ENCODE data around the gene CASTOR2. TPM values are rescaled to one million over a fixed set of nuclear protein-coding genes. Genes with fewer than 3 reads are reported as not detected.

The CASTOR2 gene
- total RNA-seq, 1 donor from 2014 or later = 25.4 TPM

- peaks cover 21% of the 10 kb centered on the region for H3K36me3 Mint-ChIP-seq (ENCODE audit: unreplicated experiment)
- no peak for TF ChIP-seq CTCF (IDR thresholded peaks at IDR 0.05)
- H3K27me3 Mint-ChIP-seq (ENCODE audit: unreplicated experiment) = no peaks in the 10 kb centered on the region
- DNase-seq (ENCODE audit: extremely low spot score, unreplicated experiment) = no peak
- H3K4me1 Mint-ChIP-seq (ENCODE audit: unreplicated experiment) = peaks cover 10% of the 10 kb centered on the region
- no peak overlapping the region for H3K4me3 Mint-ChIP-seq (ENCODE audit: unreplicated experiment)
- H3K27ac Mint-ChIP-seq (ENCODE audit: unreplicated experiment) = no peak overlapping the region
- H3K9me3 Mint-ChIP-seq (ENCODE audit: unreplicated experiment) = no peaks in the 10 kb centered on the region
Measured at GRCh38 chr7:75045881-75046280, 81.4 kb downstream of the CASTOR2 start.

DNA sequence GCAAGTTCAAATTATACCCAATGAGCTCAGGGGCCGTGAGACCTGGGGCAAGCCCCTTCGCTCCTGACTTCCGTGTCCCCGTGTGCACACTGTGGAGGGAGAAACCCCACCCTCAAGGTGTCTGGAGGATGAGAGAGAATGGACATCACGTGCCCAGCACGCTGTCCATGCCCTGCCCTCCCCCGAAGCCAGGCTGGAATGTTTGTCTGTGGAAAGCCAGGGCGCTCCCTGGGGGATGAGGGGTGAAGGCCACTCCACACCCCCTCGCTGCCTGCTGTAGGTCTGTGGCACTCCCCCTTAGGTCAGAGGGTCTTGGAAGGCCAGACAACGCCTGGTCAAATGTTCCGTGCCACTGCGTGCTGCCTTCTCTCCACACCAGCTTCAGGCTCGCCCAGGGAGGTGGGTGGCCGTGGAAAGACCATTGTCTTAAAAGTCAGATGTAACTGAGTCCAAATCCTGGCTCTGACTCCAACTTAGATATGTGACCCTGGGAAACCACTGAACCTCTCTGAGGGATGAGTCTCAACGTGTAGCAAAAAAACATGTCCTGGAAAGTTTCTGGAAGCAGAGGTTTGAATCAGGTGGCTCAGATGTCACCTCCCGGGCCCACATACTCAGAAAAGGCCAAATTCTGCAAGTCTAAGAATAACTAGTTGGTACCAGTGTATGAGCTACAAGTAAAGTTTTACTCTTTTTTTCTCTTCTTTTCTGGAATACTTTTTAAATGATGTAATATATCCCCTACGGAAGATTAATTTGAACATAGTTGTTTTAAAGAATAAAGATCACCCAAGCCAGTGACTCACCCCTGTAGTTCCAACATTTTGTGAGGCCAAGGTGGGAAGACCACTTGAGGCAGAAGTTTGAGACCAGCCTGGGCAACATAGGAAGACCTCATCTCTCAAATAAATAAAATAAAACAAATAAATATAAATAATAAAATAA lies 84.2 kb downstream of the CASTOR2 start:
- Mint-ChIP-seq H3K4me3 (ENCODE audit: unreplicated experiment) (no peak overlapping the region), H3K27ac (ENCODE audit: unreplicated experiment) (peak overlapping the region; percentile 10), H3K36me3 (ENCODE audit: unreplicated experiment) (peaks cover 21% of the 10 kb centered on the region), H3K4me1 (ENCODE audit: unreplicated experiment) (peaks cover 10% of the 10 kb centered on the region), H3K27me3 (ENCODE audit: unreplicated experiment) (no peaks in the 10 kb centered on the region), H3K9me3 (ENCODE audit: unreplicated experiment) (no peaks in the 10 kb centered on the region)
- no peak for TF ChIP-seq CTCF (IDR thresholded peaks at IDR 0.05)
- no peak for DNase-seq (ENCODE audit: extremely low spot score, unreplicated experiment)

DNA sequence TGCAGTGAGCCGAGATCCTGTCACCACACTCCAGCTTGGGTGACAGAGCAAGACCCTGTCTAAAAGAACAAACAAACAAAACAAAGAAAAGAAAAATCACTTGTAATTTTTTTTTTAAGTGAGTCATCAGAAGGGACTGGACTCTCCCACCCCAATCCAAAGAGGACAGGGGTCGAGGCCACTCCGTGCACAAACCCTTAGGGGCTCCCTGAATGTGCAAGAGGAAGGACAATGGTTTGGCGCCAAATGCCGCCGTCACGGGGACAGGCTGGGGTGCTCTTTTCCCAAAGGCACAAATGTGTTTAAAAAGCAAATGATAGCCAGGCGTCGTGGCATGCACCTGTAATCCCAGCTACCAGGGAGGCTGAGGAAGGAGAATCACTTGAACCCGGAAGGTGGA lies 85.3 kb downstream of the CASTOR2 start:
- no peak for TF ChIP-seq CTCF (IDR thresholded peaks at IDR 0.05)
- no peak for DNase-seq (ENCODE audit: extremely low spot score, unreplicated experiment)
- H3K27ac Mint-ChIP-seq (ENCODE audit: unreplicated experiment) = no peak overlapping the region
- no peak overlapping the region for H3K4me3 Mint-ChIP-seq (ENCODE audit: unreplicated experiment)
- no peaks in the 10 kb centered on the region for H3K27me3 Mint-ChIP-seq (ENCODE audit: unreplicated experiment)
- no peaks in the 10 kb centered on the region for H3K9me3 Mint-ChIP-seq (ENCODE audit: unreplicated experiment)
- peaks cover 21% of the 10 kb centered on the region for H3K36me3 Mint-ChIP-seq (ENCODE audit: unreplicated experiment)
- peaks cover 10% of the 10 kb centered on the region for H3K4me1 Mint-ChIP-seq (ENCODE audit: unreplicated experiment)

GRCh38 chr7:75050501-75050900 lies 86.0 kb downstream of the CASTOR2 start:
- H3K27me3 Mint-ChIP-seq (ENCODE audit: unreplicated experiment) = no peaks in the 10 kb centered on the region
- no peak overlapping the region for H3K4me3 Mint-ChIP-seq (ENCODE audit: unreplicated experiment)
- H3K9me3 Mint-ChIP-seq (ENCODE audit: unreplicated experiment) = no peaks in the 10 kb centered on the region
- no peak for TF ChIP-seq CTCF (IDR thresholded peaks at IDR 0.05)
- peaks cover 28% of the 10 kb centered on the region for H3K36me3 Mint-ChIP-seq (ENCODE audit: unreplicated experiment)
- H3K4me1 Mint-ChIP-seq (ENCODE audit: unreplicated experiment) = peaks cover 10% of the 10 kb centered on the region
- DNase-seq (ENCODE audit: extremely low spot score, unreplicated experiment) = no peak
- H3K27ac Mint-ChIP-seq (ENCODE audit: unreplicated experiment) = no peak overlapping the region

DNA sequence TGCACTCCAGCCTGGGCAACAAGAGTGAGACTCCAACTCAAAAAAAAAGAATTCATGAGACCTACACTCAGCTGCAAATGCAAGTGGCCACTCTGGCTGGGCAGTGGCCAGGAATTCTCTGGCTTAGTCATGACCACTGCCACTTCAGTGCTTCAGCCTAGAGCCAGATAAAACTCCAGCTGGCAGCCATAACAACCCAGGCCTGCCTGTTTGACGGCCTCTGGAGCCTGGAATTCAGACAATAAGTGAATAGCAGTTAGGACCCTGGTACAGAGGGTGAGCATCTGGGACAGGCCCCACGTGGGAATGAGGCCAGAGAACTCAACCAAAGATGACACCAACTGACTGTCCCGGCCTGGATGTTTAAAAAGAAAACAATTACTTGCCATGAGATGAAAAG lies 90.2 kb downstream of the CASTOR2 start:
- Mint-ChIP-seq H3K36me3 (ENCODE audit: unreplicated experiment) (peaks cover 44% of the 10 kb centered on the region), H3K9me3 (ENCODE audit: unreplicated experiment) (no peaks in the 10 kb centered on the region), H3K27ac (ENCODE audit: unreplicated experiment) (peak overlapping the region; percentile 52), H3K4me1 (ENCODE audit: unreplicated experiment) (peaks cover 2% of the 10 kb centered on the region), H3K27me3 (ENCODE audit: unreplicated experiment) (no peaks in the 10 kb centered on the region), H3K4me3 (ENCODE audit: unreplicated experiment) (no peak overlapping the region)
- DNase-seq (ENCODE audit: extremely low spot score, unreplicated experiment) = no peak
- TF ChIP-seq CTCF (IDR thresholded peaks at IDR 0.05) = no peak
